ENCODE measurements around the gene TMEM183A.
"Not testable (repeated sequence)": the region's sequence is repeated elsewhere in the genome, so short reads cannot be mapped to it uniquely, and the experiment has no call there.

Gene TMEM183A

DNA sequence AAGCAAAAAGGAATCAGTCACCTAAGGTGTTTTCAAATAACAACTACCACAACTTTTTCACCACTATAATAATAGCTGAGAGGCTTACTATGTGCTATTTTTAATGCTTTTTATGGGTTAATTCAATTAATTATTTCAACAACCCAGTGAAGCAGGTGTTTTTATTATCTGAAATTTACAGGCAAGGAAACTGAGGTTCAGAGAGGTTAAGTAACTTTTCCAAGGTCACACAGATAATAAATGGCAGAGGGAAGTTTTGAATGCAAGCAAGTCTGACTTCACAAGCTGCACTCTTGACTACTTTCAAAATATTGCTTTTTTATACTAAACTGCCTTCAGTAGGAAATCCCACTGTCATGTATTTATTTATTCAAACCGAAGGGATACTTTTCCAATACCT lies 4.2 kb upstream of the TMEM183A start:
- DNase-seq (ENCODE audit: low read depth), result no peak
- TF ChIP-seq, protein P1, sequence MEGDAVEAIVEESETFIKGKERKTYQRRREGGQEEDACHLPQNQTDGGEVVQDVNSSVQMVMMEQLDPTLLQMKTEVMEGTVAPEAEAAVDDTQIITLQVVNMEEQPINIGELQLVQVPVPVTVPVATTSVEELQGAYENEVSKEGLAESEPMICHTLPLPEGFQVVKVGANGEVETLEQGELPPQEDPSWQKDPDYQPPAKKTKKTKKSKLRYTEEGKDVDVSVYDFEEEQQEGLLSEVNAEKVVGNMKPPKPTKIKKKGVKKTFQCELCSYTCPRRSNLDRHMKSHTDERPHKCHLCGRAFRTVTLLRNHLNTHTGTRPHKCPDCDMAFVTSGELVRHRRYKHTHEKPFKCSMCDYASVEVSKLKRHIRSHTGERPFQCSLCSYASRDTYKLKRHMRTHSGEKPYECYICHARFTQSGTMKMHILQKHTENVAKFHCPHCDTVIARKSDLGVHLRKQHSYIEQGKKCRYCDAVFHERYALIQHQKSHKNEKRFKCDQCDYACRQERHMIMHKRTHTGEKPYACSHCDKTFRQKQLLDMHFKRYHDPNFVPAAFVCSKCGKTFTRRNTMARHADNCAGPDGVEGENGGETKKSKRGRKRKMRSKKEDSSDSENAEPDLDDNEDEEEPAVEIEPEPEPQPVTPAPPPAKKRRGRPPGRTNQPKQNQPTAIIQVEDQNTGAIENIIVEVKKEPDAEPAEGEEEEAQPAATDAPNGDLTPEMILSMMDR (conservative IDR thresholded peaks at IDR 0.05; ENCODE audit: low read depth, low read length), result no peak
- no peak overlapping the region for H3K4me3 ChIP-seq (ENCODE audit: low read length)

DNA sequence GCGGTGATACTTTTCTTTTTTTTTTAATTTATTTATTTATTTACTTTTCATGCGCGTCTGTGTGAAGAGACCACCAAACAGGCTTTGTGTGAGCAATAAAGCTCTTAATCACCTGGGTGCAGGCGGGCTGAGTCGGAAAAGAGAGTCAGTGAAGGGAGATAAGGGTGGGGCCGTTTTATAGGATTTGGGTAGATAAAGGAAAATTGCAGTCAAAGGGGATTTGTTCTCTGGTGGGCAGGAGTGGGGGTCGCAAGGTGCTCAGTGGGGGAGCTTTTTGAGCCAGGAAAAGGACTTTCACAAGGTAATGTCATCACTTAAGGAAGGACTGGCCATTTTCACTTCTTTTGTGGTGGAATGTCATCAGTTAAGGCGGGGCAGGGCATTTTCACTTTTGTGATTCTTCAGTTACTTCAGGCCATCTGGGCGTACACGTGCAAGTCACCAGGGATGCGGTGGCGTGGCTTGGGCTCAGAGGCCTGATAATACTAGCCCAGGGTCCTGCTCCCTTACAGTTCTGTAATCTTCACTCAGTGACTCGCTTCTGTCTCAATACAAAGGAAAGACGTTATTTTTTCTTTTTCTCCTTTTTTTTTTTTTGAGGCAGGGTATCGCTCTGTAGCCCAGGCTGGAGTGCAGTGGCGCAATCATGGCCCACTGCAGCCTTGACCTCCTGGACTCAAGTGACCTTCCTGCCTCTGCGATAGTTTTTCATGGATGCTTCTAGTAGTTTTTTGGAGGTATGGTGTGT lies 1.6 kb upstream of the TMEM183A start:
- DNase-seq (ENCODE audit: low read depth); H3K4me3 ChIP-seq (ENCODE audit: low read length): not testable (repeated sequence)

DNA sequence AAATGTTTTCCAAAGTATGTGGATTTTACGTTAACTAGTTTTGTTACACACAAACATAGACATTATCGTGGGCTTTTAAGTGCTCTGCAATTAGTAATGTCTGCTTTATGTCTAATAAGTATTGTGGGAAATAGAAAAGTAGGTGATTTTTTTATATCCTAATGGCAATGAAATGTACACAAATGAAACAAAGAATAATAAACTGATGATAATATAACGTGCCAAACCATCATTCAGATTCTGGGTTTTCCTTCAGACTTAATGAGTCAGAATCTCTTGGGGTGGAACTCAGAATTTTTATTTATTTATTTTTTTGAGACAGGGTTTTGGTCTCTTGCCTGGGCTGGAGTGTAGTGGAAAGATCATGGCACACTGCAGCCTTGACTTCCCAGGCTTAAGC lies 2.0 kb downstream of the TMEM183A start:
- H3K4me3 ChIP-seq (ENCODE audit: low read length), result no peak overlapping the region
- no peak for DNase-seq (ENCODE audit: low read depth)
- TF ChIP-seq, protein P1 (conservative IDR thresholded peaks at IDR 0.05; ENCODE audit: low read depth, low read length), result no peak

DNA sequence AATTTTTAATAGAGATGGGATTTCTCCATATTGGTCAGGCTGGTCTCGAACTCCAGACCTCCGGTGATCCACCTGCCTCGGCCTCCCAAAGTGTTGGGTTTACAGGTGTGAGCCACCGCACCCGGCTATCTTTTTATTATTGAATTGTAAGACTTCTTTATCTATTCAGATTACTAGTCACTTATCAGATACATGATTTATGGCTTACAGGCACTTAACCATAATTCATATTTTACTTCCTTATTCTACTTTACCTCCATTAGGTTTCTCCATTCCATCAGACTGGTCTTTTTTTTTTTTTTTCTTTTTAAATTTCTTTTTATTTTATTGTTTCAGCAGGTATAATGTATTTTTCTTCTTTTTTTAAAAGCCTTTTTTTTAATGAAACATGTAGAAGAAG lies 4.4 kb downstream of the TMEM183A start:
- TF ChIP-seq, protein P1 (conservative IDR thresholded peaks at IDR 0.05; ENCODE audit: low read depth, low read length), result no peak
- no peak overlapping the region for H3K4me3 ChIP-seq (ENCODE audit: low read length)
- DNase-seq (ENCODE audit: low read depth), result no peak

DNA sequence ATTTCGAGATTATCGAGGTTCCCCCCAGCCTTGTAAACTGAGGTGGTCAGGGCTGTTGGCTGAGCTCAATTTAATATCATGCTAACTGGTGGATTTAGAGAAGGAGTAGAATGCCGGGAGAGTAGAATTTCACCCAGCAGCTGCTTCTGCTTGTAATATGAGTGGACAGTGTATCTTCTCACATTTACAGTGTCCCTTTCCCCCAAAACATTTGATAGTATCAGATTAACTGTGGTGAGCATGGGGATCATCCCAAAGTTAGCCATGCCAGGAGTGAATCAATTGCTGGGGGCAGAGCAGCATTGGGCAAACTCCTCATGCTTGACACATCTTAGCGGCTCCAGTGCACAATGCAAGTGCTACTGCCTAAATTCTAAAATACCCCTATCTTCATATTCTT lies 9.9 kb downstream of the TMEM183A start:
- no peak overlapping the region for H3K4me3 ChIP-seq (ENCODE audit: low read length)
- TF ChIP-seq, protein P1 (conservative IDR thresholded peaks at IDR 0.05; ENCODE audit: low read depth, low read length), result no peak
- DNase-seq (ENCODE audit: low read depth), result no peak

DNA sequence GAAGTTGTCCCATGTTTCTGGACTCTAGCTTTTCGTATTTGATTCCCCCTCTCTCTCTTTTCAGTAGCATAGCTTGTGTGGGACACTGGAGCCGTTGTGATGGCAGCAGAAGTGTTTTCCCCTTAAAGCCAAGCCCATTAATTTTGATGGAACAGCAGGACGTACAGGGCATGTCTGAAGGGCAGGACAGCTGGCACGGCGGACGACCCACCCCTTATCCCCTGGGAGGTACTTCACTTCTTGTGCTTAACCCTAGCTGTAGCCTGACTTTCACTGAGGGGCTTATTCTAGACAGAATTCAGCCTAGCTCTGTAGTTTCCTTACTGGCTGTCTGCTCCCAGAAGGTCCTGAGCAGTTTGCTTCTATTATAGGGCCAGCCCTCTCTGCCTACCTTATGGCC lies 10.5 kb downstream of the TMEM183A start:
- TF ChIP-seq, protein P1 (conservative IDR thresholded peaks at IDR 0.05; ENCODE audit: low read depth, low read length), result no peak
- H3K4me3 ChIP-seq (ENCODE audit: low read length), result no peak overlapping the region
- no peak for DNase-seq (ENCODE audit: low read depth)

DNA sequence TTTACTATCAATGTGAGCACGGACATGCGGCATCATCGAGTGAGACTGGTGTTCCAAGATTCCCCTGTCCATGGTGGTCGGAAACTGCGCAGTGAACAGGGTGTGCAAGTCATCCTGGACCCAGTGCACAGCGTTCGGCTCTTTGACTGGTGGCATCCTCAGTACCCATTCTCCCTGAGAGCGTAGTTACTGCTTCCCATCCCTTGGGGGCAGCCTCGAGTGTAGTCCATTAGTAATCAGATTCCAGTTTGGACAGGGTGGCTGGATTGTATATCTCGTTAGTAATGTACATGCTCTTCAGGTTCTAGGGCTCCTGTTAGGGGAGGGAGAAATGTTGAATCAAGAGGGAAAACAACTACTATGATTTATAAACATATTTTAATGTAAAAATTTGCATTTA lies 15.7 kb downstream of the TMEM183A start:
- DNase-seq (ENCODE audit: low read depth); H3K4me3 ChIP-seq (ENCODE audit: low read length): not testable (repeated sequence)

DNA sequence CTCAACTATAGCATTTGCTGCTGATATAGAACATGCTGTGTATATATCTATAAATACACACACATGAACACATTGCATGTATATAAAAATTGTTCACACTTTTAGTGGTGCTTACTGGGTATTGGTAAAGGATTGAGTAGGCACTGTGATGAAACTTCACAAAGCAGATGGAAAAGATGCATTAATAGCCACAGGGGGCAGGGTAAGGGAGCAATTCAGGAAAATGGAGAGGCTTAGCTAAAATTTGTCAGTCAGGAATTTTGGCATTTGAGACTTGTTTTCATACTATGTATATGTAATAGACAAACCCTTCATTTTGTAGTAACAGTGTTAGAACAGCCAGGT lies 18.5 kb downstream of the TMEM183A start:
- DNase-seq (ENCODE audit: low read depth), result no peak
- H3K4me3 ChIP-seq (ENCODE audit: low read length), result no peak overlapping the region
- TF ChIP-seq, protein P1 (conservative IDR thresholded peaks at IDR 0.05; ENCODE audit: low read depth, low read length), result no peak
